OCI-LY3 (cell line): ENCODE data around the gene ZFAND3.

ENCODE experiments used
- CTCF ChIP-seq: fragments of 200-600, 300-600 bp; sonication (generic); IDR thresholded peaks from 2 replicates; pipeline ENCODE4 v1.5.1; 2014; ENCODE audit warnings: antibody characterized with exemption, low read length, low read depth
- EZH2phosphoT487 ChIP-seq: fragments of 200-600 bp; shearing (Covaris generic); IDR thresholded peaks from 2 replicates; pipeline ENCODE4 v1.6.1; 2018; ENCODE audit warnings: antibody characterized with exemption, mixed run types, low read depth

DNA sequence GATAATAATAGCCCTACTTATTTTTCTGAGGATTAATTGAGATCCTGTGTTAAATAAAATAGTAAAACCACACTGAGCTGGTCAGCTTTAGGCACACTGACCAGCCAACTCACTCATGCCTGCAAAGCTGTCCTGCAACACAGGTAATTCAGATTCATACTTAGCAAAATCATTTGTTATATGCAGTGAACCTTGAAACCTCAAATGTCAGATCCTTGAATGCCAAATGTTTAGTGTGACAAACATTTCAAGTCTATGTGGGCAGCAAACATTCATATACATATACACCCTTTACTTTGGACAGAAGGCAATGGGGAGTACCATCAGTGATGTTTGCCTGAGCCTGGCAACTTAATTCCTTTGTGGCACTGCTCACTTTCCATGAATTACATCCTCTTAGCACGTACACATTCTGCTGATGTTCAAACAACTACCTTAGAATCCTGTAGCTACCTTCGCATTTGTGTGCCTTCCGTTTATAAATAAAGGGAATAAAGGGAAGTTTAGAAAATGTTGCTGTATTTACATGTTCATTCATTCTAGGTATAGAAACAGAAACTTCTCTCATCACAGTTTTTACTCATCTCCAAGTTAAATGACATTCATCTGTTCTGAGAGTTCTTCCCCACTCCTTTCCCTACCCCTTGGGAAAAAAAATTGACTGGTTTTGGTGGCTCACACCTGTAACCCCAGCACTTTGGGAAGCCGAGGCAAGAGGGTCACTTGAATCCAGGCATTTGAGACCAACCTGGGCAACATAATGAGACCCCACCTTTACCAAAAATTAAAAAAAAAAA lies 140.8 kb downstream of the ZFAND3 start:
- TF ChIP-seq CTCF (no peak), EZH2phosphoT487 (no peak)
